Esophagus muscularis mucosa (tissue), 3 donors: ENCODE measurements around the gene FSCN2.

Source experiments
- CTCF ChIP-seq, 3 experiments: fragments of 200-600 bp in 2 of 3; fragments of 450-650 bp in 1 of 3; sonication (generic) in 2 of 3; IDR thresholded peaks; one replicate each; pipeline ENCODE4 v1.5.1; 2017 to 2019; ENCODE audit warnings: antibody characterized with exemption in 3 of 3, mild to moderate bottlenecking in 2 of 3, moderate library complexity in 1 of 3
- POLR2A ChIP-seq: fragments of 450-650 bp; IDR thresholded peaks from one replicate; pipeline ENCODE4 v1.6.1; 2017; ENCODE audit warnings: antibody characterized with exemption, moderate library complexity, mild to moderate bottlenecking, low read depth
- POLR2AphosphoS5 ChIP-seq, 2 donors: sonication (generic); formaldehyde crosslinking; IDR thresholded peaks; one replicate each; pipeline ENCODE4 v1.6.1; 2017; ENCODE audit warnings: antibody characterized with exemption in 2 of 2

GRCh38 chr17:81513372-81513752 is 14.8 kb upstream of the FSCN2 start:
- TF ChIP-seq POLR2AphosphoS5 (IDR thresholded peaks at IDR 0.05) (no peak), CTCF (IDR thresholded peaks at IDR 0.05) (no peak), POLR2A (no peak)
